GM18858 (cell line): ENCODE measurements around the gene TSPYL4.

Experiments
- ATAC-seq: cut with Tn5 transposase; IDR thresholded peaks from one replicate; pipeline ENCODE4 v1.9.1; 2021; ENCODE audit not compliant: unreplicated experiment

The TSPYL4 gene

GRCh38 chr6:116229287-116229913, 24.5 kb downstream of the TSPYL4 start:
- no peak for ATAC-seq

GRCh38 chr6:116223355-116223754, 30.5 kb downstream of the TSPYL4 start:
- no peak for ATAC-seq

- ATAC-seq, result no peak
Measured at GRCh38 chr6:116221911-116222310, 32.0 kb downstream of the TSPYL4 start.

GRCh38 chr6:116221067-116221466, 32.8 kb downstream of the TSPYL4 start:
- ATAC-seq, result no peak

- no peak for ATAC-seq
Measured at GRCh38 chr6:116218866-116219265, 35.0 kb downstream of the TSPYL4 start.

- ATAC-seq, result no peak
Measured at GRCh38 chr6:116218172-116218633, 35.7 kb downstream of the TSPYL4 start.

GRCh38 chr6:116217069-116217468, 36.8 kb downstream of the TSPYL4 start:
- ATAC-seq, result peak; percentile 43

- no peak for ATAC-seq
Measured at GRCh38 chr6:116215414-116215813, 38.5 kb downstream of the TSPYL4 start.

GRCh38 chr6:116214681-116215080, 39.2 kb downstream of the TSPYL4 start:
- ATAC-seq, result no peak

GRCh38 chr6:116210750-116211425, 43.0 kb downstream of the TSPYL4 start:
- no peak for ATAC-seq

- ATAC-seq, result no peak
Measured at GRCh38 chr6:116210316-116210715, 43.6 kb downstream of the TSPYL4 start.

- ATAC-seq, result no peak
Measured at GRCh38 chr6:116208056-116208785, 45.7 kb downstream of the TSPYL4 start.

GRCh38 chr6:116206231-116206903, 47.5 kb downstream of the TSPYL4 start:
- no peak for ATAC-seq

- no peak for ATAC-seq
Measured at GRCh38 chr6:116205281-116205680, 48.6 kb downstream of the TSPYL4 start.

GRCh38 chr6:116201538-116201937, 52.3 kb downstream of the TSPYL4 start:
- ATAC-seq, result no peak

GRCh38 chr6:116200619-116201249, 53.1 kb downstream of the TSPYL4 start:
- no peak for ATAC-seq
